ENCODE measurements around the gene WWP2.

WWP2 gene

GRCh38 chr16:69865701-69866100 is 103.6 kb downstream of the WWP2 start:
- CTCF ChIA-PET, result no interaction called here
- POLR2A ChIA-PET, result no interaction called here
- TF ChIP-seq L3MBTL2 (conservative IDR thresholded peaks at IDR 0.05), result no peak
- no peak for TF ChIP-seq SUZ12 (IDR thresholded peaks at IDR 0.05)
- TF ChIP-seq ELF4 (IDR thresholded peaks at IDR 0.05), result no peak
- TF ChIP-seq FOXA1 (IDR thresholded peaks at IDR 0.05), result no peak
- no peak for TF ChIP-seq TARDBP (IDR thresholded peaks at IDR 0.05)
- TF ChIP-seq BHLHE40 (IDR thresholded peaks at IDR 0.05; ENCODE audit: borderline replicate concordance), result no peak
- no peak for TF ChIP-seq ZNF384 (IDR thresholded peaks at IDR 0.05)
- no peak for TF ChIP-seq FOXM1 (IDR thresholded peaks at IDR 0.05; ENCODE audit: borderline replicate concordance)
- no peak for TF ChIP-seq ARNT (IDR thresholded peaks at IDR 0.05)
- DNase-seq (ENCODE audit: extremely low spot score), result no peak

DNA sequence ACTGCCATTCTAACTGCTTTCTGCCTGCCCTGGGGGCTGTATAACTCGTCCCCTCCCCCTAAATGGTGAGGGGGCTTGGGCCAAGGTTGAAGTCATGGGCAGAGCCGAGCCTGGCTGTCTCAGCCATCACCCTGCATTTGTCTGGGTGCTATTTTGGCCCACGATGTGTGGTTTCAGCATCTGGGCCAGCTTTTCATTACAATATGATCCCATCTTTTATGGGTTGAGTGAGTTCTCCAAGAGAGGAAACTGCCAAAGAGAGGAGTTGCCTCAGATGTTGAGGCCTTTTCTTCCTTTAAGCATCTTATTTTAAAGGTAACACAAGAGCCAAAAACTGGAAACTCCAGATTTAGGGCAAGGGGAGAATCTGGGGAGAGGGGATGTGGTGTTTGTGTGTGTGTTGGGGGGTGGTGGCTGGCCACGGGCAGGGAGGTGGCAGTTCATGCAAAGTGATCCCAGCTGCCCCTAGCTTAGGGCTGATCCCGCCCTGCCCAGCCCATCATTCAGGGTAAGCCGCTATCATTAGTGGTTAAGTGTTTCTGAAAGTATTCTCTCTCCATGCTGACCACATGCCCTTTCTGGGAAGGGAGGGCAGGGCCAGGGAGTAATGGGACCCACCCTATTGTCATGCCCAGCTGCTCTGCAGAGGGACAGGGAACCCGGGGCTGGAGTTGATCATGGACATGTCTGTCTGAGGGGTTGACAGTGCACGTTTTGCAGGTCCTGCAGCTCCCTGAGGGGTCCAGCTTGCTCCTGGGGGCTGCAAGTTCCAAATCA is 105.8 kb downstream of the WWP2 start:
- POLR2A ChIA-PET, result no interaction called here
- DNase-seq (ENCODE audit: extremely low spot score), result no peak
- CTCF ChIA-PET, result interaction anchor here (0.5 kb wide), 1 partner anchor 52 kb away, joined by 3 read pairs; no protein-coding TSS in a partner anchor

DNA sequence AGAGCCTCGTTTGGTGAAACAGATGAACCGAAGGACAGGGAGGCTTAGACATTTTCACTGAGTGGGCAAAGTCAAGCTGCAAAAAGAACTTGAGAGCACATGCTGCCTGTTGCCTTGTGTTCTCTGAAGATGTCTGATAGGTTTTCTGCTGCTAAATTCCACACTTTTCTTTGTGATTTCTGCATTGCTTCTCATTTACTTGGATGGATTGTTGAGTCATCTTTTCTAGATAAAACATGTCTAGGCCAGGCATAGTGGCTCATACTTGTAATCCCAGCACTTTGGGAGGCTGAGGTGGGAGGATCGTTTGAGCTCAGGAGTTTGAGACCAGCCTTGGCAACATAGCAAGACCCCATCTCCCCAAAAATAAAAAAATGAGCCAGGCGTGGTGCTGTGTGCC is 108.6 kb downstream of the WWP2 start:
- no peak for DNase-seq (ENCODE audit: extremely low spot score)
- ChIA-PET CTCF (interaction anchor here (0.6 to 1.0 kb wide), 2 partner anchors 16 to 18 kb away, joined by 4 to 5 read pairs; no protein-coding TSS in a partner anchor), POLR2A (no interaction called here)
- no peak for TF ChIP-seq L3MBTL2 (conservative IDR thresholded peaks at IDR 0.05)
- no peak for TF ChIP-seq PKNOX1 (IDR thresholded peaks at IDR 0.05)
- TF ChIP-seq ZNF384 (IDR thresholded peaks at IDR 0.05), result no peak
- no peak for TF ChIP-seq FOXM1 (IDR thresholded peaks at IDR 0.05; ENCODE audit: borderline replicate concordance)
- no peak for TF ChIP-seq BHLHE40 (IDR thresholded peaks at IDR 0.05; ENCODE audit: borderline replicate concordance)
- no peak for TF ChIP-seq LEF1 (IDR thresholded peaks at IDR 0.05; ENCODE audit: borderline replicate concordance)
- TF ChIP-seq HDGF (IDR thresholded peaks at IDR 0.05; ENCODE audit: borderline replicate concordance), result no peak
- no peak for TF ChIP-seq NFRKB (IDR thresholded peaks at IDR 0.05)
- no peak for TF ChIP-seq SP1 (IDR thresholded peaks at IDR 0.05)

More for the DNA sequence above, 105.8 kb downstream of the WWP2 start:
- TF ChIP-seq SP1 (IDR thresholded peaks at IDR 0.05), result no peak
- TF ChIP-seq FOXA1 (IDR thresholded peaks at IDR 0.05), result no peak
- TF ChIP-seq BHLHE40 (IDR thresholded peaks at IDR 0.05; ENCODE audit: borderline replicate concordance), result no peak

DNA sequence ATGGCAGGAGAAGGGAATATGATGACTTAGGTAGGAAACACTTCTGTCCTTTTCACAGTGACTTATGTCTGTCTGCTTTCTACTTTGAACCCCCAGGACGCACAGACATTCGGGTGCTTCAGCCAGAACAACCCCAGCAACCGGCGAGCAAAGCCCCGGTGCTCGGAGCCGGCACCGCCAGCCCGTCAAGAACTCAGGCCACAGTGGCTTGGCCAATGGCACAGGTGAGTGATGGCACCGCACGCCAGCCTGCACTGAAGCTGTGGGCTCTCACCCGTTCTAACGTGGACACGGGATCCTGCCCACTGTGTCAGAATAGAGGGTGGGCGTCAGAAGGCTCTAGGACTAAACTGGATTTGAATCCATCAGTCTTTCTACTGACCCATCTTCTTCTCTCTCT is 109.6 kb downstream of the WWP2 start:
- CTCF ChIA-PET, result interaction anchor here (1.0 kb wide), 1 partner anchor 17 kb away, joined by 5 read pairs; no protein-coding TSS in a partner anchor
- POLR2A ChIA-PET, result no interaction called here
- TF ChIP-seq TARDBP (IDR thresholded peaks at IDR 0.05), result no peak
- DNase-seq (ENCODE audit: extremely low spot score), result no peak

DNA sequence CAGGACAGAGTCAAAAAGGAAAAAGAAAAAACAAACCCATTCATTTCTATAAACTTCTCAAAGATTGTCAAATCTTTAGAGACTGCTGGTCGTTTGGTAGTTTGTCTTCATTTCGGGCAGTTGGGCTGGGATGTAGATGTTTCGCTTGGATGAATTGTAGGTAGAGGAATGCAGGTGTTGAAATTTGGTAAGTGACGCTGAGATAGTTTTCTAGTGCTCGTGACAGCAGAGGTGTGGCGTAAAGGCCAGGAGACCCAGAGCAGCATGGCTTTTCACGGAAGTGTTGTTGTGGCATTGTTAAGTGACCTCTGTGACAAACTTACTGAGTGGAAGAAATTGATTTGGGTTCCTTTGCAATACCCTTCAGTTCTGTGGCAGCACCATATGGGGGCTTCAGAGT is 110.8 kb downstream of the WWP2 start:
- TF ChIP-seq PKNOX1 (IDR thresholded peaks at IDR 0.05), result no peak
- no peak for TF ChIP-seq BHLHE40 (IDR thresholded peaks at IDR 0.05; ENCODE audit: borderline replicate concordance)
- TF ChIP-seq SP1 (IDR thresholded peaks at IDR 0.05), result no peak
- TF ChIP-seq CTBP1 (IDR thresholded peaks at IDR 0.05; ENCODE audit: borderline replicate concordance), result no peak
- TF ChIP-seq ZNF384 (IDR thresholded peaks at IDR 0.05), result no peak
- no peak for TF ChIP-seq L3MBTL2 (conservative IDR thresholded peaks at IDR 0.05)
- no peak for TF ChIP-seq TARDBP (IDR thresholded peaks at IDR 0.05)
- CTCF ChIA-PET, result no interaction called here
- POLR2A ChIA-PET, result interaction anchor here (0.6 kb wide), 1 partner anchor 1851 kb away, joined by 3 read pairs; no protein-coding TSS in a partner anchor

DNA sequence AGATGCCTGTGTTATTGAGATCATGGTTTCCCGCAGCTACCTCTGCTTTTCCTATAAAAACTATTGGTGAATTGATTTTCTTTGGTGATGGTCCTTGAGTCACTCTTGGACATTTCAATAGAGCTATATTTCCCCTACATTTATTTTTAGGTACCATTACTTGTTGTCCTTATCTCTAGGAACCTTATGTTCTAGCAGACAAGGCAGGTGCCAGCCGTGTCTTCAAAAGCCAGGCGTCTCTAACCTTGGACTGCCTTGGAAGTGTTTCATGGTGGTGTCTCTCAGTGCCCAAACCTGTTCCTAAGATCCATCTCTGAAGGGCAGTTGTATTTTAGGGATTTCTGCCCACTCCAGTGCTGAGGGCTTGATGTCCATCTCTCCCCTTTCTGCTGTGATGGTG is 111.7 kb downstream of the WWP2 start:
- CTCF ChIA-PET, result no interaction called here
- POLR2A ChIA-PET, result no interaction called here
- no peak for TF ChIP-seq BHLHE40 (IDR thresholded peaks at IDR 0.05; ENCODE audit: borderline replicate concordance)
- no peak for TF ChIP-seq FOXM1 (IDR thresholded peaks at IDR 0.05; ENCODE audit: borderline replicate concordance)
- TF ChIP-seq LEF1 (IDR thresholded peaks at IDR 0.05; ENCODE audit: borderline replicate concordance), result no peak
- TF ChIP-seq NFRKB (IDR thresholded peaks at IDR 0.05), result no peak
- no peak for TF ChIP-seq L3MBTL2 (conservative IDR thresholded peaks at IDR 0.05)
- no peak for TF ChIP-seq CTBP1 (IDR thresholded peaks at IDR 0.05; ENCODE audit: borderline replicate concordance)
- no peak for TF ChIP-seq FOXK2 (IDR thresholded peaks at IDR 0.05)
- TF ChIP-seq SP1 (IDR thresholded peaks at IDR 0.05), result no peak
- TF ChIP-seq HDGF (IDR thresholded peaks at IDR 0.05; ENCODE audit: borderline replicate concordance), result no peak
- no peak for TF ChIP-seq SUZ12 (IDR thresholded peaks at IDR 0.05)
- TF ChIP-seq FOXA1 (IDR thresholded peaks at IDR 0.05), result no peak
- TF ChIP-seq ARNT (IDR thresholded peaks at IDR 0.05), result no peak
- TF ChIP-seq ZNF384 (IDR thresholded peaks at IDR 0.05), result no peak
- TF ChIP-seq PKNOX1 (IDR thresholded peaks at IDR 0.05), result no peak
- no peak for TF ChIP-seq ELF4 (IDR thresholded peaks at IDR 0.05)
- no peak for TF ChIP-seq TARDBP (IDR thresholded peaks at IDR 0.05)
- no peak for DNase-seq (ENCODE audit: extremely low spot score)

More for the DNA sequence above, 110.8 kb downstream of the WWP2 start:
- DNase-seq (ENCODE audit: extremely low spot score), result no peak

- TF ChIP-seq SUZ12 (IDR thresholded peaks at IDR 0.05) (no peak), CTBP1 (IDR thresholded peaks at IDR 0.05; ENCODE audit: borderline replicate concordance) (no peak), FOXA1 (IDR thresholded peaks at IDR 0.05) (no peak), TARDBP (IDR thresholded peaks at IDR 0.05) (no peak), L3MBTL2 (conservative IDR thresholded peaks at IDR 0.05) (no peak), PKNOX1 (IDR thresholded peaks at IDR 0.05) (no peak), LEF1 (IDR thresholded peaks at IDR 0.05; ENCODE audit: borderline replicate concordance) (no peak), NFRKB (IDR thresholded peaks at IDR 0.05) (no peak), FOXK2 (IDR thresholded peaks at IDR 0.05) (no peak), BHLHE40 (IDR thresholded peaks at IDR 0.05; ENCODE audit: borderline replicate concordance) (no peak), ARNT (IDR thresholded peaks at IDR 0.05) (no peak), SP1 (IDR thresholded peaks at IDR 0.05) (no peak), ZNF384 (IDR thresholded peaks at IDR 0.05) (no peak), ELF4 (IDR thresholded peaks at IDR 0.05) (no peak), FOXM1 (IDR thresholded peaks at IDR 0.05; ENCODE audit: borderline replicate concordance) (no peak), HDGF (IDR thresholded peaks at IDR 0.05; ENCODE audit: borderline replicate concordance) (no peak)
- CTCF ChIA-PET, result no interaction called here
- no peak for DNase-seq (ENCODE audit: extremely low spot score)
- POLR2A ChIA-PET, result no interaction called here
Measured at GRCh38 chr16:69874271-69874670, 112.1 kb downstream of the WWP2 start.

Data from HEK293T (cell line).